GM18519 (cell line): ENCODE results near the gene FZD8.

ENCODE experiments used
- ATAC-seq: cut with Tn5 transposase; IDR thresholded peaks from one replicate; pipeline ENCODE4 v1.9.1; 2021; ENCODE audit warnings: mild to moderate bottlenecking, moderate library complexity; ENCODE audit not compliant: unreplicated experiment, low FRiP score

Gene FZD8

DNA sequence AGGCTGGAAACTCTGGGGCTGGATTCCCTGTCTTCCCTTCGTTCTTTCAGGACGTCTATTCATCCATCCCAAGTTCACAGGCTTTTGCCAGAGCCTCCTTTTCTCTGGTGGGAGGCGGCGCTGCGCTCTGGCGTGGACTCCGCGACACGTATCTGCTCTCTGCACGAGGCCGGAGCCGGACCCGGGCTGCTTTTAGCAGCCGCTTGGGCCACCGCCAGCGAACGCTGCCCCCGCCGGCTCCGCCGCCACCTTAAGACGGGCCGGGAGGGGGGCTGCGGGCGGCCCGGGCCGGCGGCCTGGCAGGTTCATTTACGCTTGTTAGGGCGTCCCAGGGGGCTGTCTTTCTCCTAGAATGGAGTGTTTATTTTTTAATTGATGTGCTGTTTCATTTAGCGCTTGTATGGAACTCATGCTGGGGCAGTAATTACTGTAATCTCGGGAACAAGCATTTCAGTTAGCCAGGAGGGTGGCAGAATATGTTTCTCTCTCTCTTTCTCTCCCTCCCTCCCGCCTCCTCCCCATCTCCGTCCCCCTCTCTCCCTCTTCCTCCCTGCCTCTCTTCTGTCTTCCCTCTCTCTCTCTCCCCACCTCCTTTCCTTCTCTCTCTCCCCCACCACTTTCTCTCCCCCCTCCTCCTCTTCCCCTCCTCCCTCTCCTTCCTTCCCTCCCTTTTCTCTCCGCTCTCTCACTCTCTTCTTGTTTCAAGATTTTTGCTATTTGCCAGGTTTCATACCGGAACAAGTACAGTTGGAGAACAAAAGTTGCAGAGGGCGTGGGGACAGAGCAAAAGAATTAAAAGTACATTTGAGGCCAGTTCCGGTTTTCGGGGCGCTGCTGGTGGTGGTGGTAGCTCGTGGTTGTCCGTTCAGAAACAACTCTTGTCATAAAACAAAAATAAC, 1.3 kb upstream of the FZD8 start:
- no peak for ATAC-seq

- ATAC-seq: no peak
These were observed 658 bp upstream of the FZD8 start for GRCh38 chr10:35642793-35643114.

GRCh38 chr10:35641676-35642034, 441 bp downstream of the FZD8 start:
- peak; percentile 10 for ATAC-seq

DNA sequence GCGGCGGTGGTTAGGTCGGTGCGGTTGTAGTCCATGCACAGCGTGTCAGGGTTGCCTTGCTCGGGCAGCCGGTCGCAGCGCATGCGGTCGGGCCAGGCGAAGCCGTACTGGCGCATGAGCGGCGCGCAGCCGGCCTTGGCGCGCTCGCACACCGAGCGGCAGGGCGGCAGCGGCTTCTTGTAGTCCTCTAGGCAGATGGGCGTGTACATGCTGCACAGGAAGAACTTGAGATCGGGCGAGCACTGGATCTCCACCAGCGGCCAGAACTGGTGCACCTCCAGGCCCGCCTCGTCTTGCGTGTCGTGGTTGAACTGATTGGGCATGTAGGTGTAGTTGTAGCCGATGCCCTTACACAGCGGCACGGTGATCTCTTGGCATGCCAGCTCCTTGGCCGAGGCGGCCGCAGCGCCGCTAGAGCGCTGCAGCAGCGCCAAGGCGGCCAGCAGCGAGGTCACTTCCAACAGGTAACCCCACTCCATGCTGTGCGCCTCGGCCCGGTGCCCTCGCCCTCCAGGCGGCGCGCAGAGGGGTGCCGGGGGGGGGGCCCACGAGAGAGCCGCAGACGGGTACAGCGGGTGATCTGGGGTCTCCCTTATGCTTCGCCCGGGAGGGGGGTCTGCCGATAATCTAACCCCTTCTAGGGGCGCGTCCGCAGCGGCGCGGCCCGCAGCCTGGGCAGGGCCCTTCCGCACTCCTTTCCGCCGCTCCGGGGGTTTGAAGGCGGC, 983 bp downstream of the FZD8 start:
- ATAC-seq: peak; percentile 33

DNA sequence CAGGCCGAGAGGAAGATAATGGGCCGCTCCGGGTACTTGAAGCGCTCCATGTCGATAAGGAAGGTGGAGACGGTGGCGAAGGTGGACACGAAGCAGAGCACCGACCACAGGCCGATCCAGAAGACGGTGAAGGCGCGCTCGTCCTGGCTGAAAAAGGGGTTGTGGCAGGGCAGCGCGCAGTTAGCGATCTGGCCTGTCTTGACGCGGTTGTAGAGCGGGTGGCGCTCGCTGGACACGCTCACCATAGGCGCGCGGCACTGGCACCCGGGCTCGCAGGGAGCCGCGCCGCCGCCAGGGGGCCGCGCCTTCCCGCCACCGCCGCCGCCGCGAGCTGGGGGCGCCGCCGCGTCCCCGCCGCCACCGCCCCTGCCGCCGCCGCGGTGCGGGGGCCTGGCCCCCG, 1.6 kb downstream of the FZD8 start:
- ATAC-seq: peak; percentile 10

DNA sequence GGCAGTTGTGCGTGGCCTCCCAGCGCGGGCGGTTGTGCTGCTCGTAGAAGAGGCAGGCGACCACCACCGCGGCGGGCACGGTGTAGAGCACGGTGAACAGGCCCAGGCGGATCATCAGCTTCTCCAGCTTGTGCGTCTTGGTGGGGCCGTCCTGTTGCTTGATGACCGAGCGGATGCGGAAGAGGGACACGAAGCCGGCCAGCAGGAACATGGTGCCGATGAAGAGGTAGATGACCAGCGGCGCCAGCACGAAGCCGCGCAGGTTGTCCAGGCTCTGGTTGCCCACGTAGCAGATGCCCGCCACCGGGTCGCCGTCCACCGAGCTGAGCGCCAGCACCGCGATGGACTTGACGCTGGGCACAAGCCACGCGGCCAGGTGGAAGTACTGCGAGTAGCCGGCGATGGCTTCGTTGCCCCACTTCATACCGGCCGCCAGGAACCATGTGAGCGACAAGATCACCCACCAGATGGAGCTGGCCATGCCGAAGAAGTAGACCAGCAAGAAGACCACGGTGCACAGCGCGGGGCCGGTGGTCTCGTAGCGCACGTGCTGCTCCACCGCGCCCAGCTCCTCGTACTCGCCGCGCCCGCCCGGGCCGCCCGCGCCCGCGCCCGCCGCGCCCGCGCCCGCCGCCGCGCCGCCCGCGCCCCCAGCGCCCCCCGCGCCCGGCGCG, 2.2 kb downstream of the FZD8 start:
- ATAC-seq: no peak

DNA sequence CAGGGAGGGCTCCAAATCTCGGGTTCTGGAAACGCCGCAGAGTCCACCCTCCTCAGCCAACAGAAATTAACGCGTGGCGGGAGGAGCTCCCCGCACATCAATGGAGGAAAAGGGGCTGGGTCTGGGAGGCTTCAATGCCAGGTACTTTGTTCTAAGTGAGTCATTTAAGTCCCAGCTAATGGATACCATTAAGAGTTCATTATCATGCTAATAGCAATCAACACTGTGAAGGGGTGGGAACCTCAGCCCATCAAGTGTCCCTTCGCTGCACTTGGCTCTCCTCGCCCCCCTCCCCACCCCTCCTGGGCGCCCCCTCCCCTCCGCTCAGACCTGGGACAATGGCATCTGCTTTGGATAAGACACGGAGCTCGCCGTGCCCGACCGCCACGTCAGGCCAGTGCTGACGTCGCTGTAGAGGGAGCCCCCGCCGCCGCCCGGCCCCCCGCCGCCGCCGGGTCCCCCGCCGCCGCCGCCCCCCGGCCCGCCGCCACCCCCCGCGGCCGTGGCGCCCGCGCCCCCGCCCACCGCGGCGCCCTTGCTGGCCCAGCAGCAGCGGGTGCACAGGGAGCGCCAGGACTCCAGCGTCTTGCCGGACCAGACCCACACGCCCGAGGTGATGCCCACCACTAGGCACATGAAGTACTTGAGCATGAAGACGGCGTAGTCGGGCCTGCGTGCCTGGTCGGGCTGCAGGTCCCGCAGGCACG, 2.9 kb downstream of the FZD8 start:
- ATAC-seq: no peak

DNA sequence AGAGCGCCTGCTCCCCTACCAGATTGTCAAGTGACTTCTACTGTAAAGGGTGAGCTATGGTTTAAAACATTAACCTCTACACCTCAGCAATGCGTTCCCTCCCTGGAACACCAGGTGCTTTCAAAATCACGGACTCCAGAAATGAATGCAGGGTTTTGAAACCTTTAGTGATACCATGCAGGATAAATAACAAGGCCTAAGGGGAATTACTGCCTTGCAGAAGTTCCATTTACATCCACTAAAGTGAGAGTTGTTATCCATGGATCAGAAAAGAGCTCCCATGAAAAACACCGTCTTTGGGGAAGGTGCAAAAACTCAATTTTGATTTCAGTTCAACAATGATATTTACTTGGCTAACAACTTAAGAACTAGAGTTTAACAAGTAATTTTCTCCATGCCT, 4.0 kb downstream of the FZD8 start:
- ATAC-seq: no peak

GRCh38 chr10:35637462-35637861, 4.6 kb downstream of the FZD8 start:
- no peak for ATAC-seq

DNA sequence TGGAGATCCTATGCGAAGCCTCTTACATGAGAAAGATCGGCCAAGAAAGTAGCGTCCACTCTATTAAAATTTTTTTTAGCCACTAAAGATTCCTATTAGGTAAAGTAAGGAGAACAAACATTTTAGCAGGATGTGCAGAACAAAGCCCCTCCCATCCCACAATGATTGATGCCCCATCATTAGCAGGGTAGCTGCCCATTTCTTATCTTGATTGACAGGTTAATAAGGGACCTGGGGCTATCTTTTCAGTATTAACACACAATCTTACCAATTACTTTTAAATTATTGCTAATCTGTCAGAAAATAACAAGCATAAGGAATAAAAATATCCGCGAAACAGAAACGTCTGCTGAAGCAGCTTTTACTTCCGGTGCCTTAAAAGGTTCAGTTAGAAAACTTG, 5.1 kb downstream of the FZD8 start:
- ATAC-seq: no peak

DNA sequence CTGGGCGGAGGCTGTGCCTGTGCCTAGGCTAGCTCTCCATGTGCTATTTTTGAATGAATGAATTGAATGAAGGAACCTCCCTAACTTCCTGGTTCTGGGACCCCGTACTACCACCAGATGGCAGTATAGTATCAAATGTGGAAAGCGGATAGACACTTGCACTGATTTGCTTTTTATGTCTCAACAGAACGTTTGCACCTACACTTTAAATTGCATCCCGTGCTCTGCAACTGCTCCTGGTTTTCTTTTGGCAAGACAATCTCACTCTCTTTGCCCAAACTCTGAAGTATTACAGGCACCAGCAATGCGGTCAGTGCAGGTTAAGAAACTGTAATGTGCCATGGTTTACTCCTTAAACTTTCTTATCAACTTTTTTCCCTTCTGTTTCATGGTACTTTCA, 6.5 kb downstream of the FZD8 start:
- ATAC-seq: peak; percentile 85

DNA sequence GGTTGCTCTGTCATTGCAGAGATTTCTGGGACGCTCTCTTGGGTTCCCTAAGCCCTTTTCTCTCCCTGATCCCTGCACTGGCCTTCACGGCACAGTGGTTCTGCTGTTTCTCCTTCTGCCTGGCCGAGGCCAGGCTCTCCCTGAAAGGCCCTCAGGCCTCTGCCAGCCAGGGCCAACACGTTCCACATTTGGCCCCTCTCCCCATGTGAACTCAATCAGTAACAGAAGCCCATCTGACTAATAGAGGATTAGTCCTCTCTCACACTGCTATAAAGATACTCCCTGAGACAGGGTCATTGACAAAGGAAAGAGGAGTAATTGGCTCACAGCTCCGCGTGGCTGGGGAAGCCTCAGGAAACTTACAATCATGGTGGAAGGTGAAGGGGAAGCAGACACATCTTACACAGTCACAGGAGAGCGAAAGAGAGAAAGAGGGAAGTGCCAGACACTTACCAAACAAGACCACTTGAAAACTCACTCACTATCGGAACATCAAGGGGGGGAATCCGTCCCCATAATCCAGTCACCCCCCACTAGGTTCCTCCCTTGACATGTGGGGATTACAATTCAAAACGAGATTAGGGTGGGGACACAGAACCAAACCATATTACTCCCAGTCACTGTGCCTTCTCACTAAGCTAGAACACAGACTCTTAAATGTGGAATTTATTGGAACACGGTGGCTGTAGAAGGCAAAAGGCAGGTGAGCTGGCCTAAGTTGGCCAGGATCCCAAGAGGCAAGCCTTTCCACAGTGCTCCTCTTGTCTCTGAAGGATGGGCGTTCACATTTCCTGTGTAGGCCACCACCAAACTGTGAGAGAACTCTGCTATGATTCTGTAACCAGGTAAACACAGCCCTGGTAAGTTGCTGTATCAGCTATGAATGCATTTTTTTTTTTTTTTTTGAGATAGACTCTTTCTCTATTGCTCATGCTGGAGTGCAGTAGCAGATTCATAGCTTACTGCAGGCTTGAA, 8.8 kb downstream of the FZD8 start:
- no peak for ATAC-seq

DNA sequence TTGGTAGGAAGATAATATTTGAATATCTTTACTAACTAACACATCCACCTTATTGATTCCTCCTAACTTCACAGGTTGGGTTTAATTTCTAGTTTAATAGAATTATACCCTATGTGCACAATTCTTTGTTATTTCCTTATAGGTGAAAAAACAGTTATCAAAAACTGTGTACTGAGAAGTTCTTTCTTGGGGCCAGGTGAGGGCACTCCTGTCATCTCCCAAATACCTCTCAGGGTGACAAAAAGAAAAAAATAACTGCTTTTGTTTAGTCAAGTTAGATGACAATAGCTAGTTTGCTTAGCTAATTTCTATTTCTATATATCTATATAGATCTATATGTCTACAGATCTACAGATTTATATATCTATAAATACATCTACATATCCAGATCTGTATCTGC, 10.1 kb downstream of the FZD8 start:
- ATAC-seq: no peak

DNA sequence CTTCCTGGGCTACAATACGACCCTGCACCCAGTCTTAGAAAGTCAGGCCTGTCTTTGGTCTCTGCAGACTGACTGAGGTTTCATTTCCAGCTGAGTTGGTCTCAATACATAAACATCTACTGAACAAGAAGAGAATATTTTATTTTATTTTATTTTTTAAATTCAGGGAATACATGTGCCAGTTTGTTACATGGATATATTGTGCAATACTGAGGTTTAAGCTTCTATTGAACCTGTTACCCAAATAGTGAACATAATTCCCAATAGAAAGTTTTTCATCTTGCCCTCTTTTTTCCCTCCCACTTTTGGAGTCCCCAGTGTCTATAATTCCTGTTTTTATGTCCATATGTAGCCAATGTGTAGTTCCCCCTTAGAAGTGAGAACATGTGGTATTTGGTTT, 10.7 kb downstream of the FZD8 start:
- no peak for ATAC-seq

DNA sequence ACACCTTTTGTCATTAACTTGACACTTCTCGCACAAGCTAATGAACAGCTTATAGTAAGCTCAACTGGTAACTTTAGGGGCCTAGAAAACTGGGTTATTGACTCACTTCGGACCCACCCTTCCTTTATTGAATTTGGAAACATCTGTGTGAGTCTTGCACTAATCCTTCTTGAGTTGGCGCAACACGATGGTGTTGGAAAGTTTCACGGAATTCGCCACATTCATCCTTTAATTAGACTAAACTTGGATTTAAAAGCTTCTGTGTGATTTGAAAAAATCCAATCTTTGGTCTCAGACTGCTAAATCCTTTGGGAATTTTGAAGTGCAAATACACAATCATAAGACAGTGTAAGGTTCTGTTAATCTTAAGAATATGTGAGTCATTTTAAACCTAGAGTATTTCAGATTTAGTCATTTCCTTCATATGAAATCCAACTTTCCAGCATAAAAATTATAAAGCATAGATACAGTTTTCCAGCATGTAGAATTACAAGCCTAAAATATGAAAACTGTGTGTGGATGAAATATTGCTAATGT, 15.1 kb downstream of the FZD8 start:
- ATAC-seq: no peak

- no peak for ATAC-seq
These were observed 27.8 kb downstream of the FZD8 start for GRCh38 chr10:35614312-35614711.

- ATAC-seq: no peak
These were observed 28.4 kb downstream of the FZD8 start for GRCh38 chr10:35613597-35614226.

DNA sequence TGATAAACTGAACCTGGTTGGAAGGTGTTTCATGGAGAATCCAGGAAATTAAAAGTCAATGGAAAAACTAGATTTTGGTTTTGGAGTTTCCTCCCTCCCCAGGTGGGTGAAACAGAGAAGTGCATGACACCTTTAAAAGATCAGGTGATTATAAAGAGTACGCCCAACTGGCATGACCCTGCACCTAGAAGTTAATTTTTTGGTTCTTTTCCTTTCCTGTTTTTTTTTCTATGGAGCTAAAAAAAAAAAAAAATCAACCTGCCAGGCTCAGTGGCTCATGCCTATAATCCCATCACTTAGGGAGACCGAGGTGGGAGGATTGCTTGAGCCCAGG, 29.0 kb downstream of the FZD8 start:
- no peak for ATAC-seq

DNA sequence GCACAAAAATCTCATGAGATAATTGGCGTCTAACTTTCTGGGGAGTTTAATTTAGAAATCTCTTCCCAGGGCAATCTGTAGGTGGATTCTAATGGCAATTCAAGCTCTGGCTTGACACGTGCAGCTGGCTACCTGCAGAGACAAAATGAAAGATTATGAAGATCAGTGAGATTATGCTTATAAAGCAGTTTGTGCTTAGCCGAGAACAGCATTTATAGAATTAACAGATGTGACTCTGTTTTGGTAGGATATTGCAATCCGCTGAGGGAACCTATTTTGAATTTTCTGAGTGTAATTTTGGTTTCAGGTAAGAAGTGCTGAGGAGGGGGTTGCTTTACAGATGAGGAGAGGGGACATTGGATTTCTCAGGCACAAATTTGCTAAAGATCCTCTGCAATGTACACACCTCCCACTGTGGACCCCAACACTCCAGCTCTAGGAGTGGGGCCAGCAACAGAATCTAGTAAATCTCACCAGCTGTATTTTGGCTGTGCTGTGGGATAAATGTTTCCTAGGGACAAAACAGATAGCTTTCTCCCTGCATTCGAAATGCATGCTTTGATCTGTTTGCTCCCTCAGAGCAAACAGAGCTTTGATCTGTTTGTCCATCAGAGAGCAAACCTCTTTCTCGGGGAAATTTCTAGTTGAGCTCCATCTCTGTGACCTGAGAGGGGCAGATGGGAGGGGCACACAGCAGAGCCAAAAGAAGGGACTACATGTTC, 29.6 kb downstream of the FZD8 start:
- no peak for ATAC-seq
